ENCODE results near the gene ATE1. TPM values are rescaled to one million over a fixed set of nuclear protein-coding genes. Genes with fewer than 3 reads are reported as not detected.

The ATE1 gene
- total and polyA plus RNA-seq, 4 donors: 4.2 to 47.8 (median 13.2) TPM

GRCh38 chr10:121900443-121901174 is 27.2 kb downstream of the ATE1 start:
- H3K4me3 ChIP-seq: no peak overlapping the region
- TF ChIP-seq CTCF (IDR thresholded peaks at IDR 0.05; ENCODE audit: control extremely low read depth, extremely low read depth): no peak
- H3K9ac ChIP-seq (ENCODE audit: insufficient read depth in 1 of 2, low read length in 2 of 2): no peak overlapping the region
- ATAC-seq (ENCODE audit: insufficient read depth, low FRiP score): peak; percentile 58
- H3K27me3 ChIP-seq (ENCODE audit: control insufficient read depth in 3 of 3, insufficient read depth in 3 of 3, low read length in 2 of 3): no peaks in the 10 kb centered on the region
- no peaks in the 10 kb centered on the region for H3K9me3 ChIP-seq (ENCODE audit: control insufficient read depth in 4 of 4, insufficient read depth in 3 of 4, low read length in 3 of 4)
- peaks cover 8 to 28% (median 16%) of the 10 kb centered on the region in 4 donors for H3K36me3 ChIP-seq (ENCODE audit: control insufficient read depth in 4 of 4, insufficient read depth in 4 of 4, low read length in 4 of 4)
- no peak overlapping the region for H3K27ac ChIP-seq (ENCODE audit: low read depth in 1 of 2, low read length in 1 of 2)
- peak; percentile 32 to 92 (median 91) for DNase-seq
- peaks cover 0 to 5% (median 0%) of the 10 kb centered on the region in 5 donors for H3K4me1 ChIP-seq (ENCODE audit: control insufficient read depth in 5 of 5, insufficient read depth in 5 of 5, low read length in 5 of 5)
- WGBS, 2 donors: 51 to 53% methylated on average over 10 of the region's 10 CpGs

GRCh38 chr10:121899727-121900126 is 28.1 kb downstream of the ATE1 start:
- Histone ChIP-seq H3K36me3 (ENCODE audit: control insufficient read depth in 4 of 4, insufficient read depth in 4 of 4, low read length in 4 of 4) (peaks cover 8 to 26% (median 17%) of the 10 kb centered on the region in 4 donors), H3K9ac (ENCODE audit: insufficient read depth in 1 of 2, low read length in 2 of 2) (no peak overlapping the region), H3K9me3 (ENCODE audit: control insufficient read depth in 4 of 4, insufficient read depth in 3 of 4, low read length in 3 of 4) (no peaks in the 10 kb centered on the region), H3K4me1 (ENCODE audit: control insufficient read depth in 5 of 5, insufficient read depth in 5 of 5, low read length in 5 of 5) (peaks cover 0 to 5% (median 0%) of the 10 kb centered on the region in 5 donors), H3K27ac (ENCODE audit: low read depth in 1 of 2, low read length in 1 of 2) (no peak overlapping the region), H3K27me3 (ENCODE audit: control insufficient read depth in 3 of 3, insufficient read depth in 3 of 3, low read length in 2 of 3) (no peaks in the 10 kb centered on the region), H3K4me3 (no peak overlapping the region)
- ATAC-seq (ENCODE audit: insufficient read depth, low FRiP score): no peak
- 93% methylated on average over 4 of the region's 4 CpGs for WGBS, 2 donors
- no peak for TF ChIP-seq CTCF (IDR thresholded peaks at IDR 0.05; ENCODE audit: control extremely low read depth, extremely low read depth)
- no peak for DNase-seq

GRCh38 chr10:121891103-121891502 is 36.7 kb downstream of the ATE1 start:
- peaks cover 5 to 23% (median 9%) of the 10 kb centered on the region in 4 donors for H3K36me3 ChIP-seq (ENCODE audit: control insufficient read depth in 4 of 4, insufficient read depth in 4 of 4, low read length in 4 of 4)
- ATAC-seq (ENCODE audit: insufficient read depth, low FRiP score) (no peak), DNase-seq (no peak)
- no peak overlapping the region for H3K4me3 ChIP-seq
- H3K4me1 ChIP-seq (ENCODE audit: control insufficient read depth in 5 of 5, insufficient read depth in 5 of 5, low read length in 5 of 5): no peaks in the 10 kb centered on the region
- peaks cover 0 to 2% (median 0%) of the 10 kb centered on the region in 4 donors for H3K9me3 ChIP-seq (ENCODE audit: control insufficient read depth in 4 of 4, insufficient read depth in 3 of 4, low read length in 3 of 4)
- no peaks in the 10 kb centered on the region for H3K27me3 ChIP-seq (ENCODE audit: control insufficient read depth in 3 of 3, insufficient read depth in 3 of 3, low read length in 2 of 3)
- WGBS, 2 donors: 86 to 96% methylated on average over 5 of the region's 5 CpGs
- no peak overlapping the region for H3K9ac ChIP-seq (ENCODE audit: insufficient read depth in 1 of 2, low read length in 2 of 2)
- TF ChIP-seq CTCF (IDR thresholded peaks at IDR 0.05; ENCODE audit: control extremely low read depth, extremely low read depth): no peak
- no peak overlapping the region for H3K27ac ChIP-seq (ENCODE audit: low read depth in 1 of 2, low read length in 1 of 2)
